HG02763 (cell line): Measurements from ENCODE around the gene POFUT2.

Experiments used
- ATAC-seq: cut with Tn5 transposase; IDR thresholded peaks from one replicate; pipeline ENCODE4 v1.9.1; 2021; ENCODE audit warnings: mild to moderate bottlenecking, moderate library complexity; ENCODE audit not compliant: unreplicated experiment

POFUT2 gene

DNA sequence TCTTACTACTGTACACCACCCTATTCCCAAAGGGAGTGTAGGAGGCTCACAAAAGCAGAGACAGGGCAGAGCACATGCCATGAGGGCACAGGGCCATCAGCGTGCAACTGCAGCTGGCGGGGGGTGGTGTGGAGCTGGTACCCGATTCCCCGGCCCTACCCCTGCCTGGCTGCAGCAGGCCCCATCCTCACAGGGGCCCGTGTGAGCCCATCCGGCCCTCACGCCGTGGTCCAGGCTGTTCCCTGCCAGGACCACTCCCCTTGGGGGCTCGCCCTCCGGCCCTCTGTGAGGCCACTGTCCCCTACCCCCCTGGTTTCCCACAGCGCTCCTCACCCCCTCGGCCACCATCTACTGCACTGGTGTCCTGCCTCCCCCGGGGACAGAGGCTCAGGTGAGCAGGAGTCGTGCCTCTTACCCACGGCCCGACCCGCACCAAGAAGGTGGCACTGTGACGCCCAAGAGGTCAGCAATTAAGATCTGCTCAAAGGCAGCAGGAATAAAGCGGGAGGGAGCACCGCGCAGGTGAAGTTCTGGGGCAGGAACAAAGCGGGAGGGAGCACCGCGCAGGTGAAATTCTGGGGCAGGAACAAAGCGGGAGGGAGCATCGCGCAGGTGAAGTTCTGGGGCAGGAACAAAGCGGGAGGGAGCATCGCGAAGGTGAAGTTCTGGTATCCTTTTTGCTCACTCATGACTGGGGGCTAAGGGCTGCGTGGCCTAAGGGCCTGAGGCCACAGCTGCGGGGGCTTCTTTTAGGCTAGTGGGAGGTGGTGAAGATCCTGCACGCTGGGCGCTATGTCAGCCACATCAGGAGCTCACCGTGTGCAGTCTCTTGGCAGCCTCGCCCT is 3.9 kb downstream of the POFUT2 start:
- ATAC-seq = no peak

DNA sequence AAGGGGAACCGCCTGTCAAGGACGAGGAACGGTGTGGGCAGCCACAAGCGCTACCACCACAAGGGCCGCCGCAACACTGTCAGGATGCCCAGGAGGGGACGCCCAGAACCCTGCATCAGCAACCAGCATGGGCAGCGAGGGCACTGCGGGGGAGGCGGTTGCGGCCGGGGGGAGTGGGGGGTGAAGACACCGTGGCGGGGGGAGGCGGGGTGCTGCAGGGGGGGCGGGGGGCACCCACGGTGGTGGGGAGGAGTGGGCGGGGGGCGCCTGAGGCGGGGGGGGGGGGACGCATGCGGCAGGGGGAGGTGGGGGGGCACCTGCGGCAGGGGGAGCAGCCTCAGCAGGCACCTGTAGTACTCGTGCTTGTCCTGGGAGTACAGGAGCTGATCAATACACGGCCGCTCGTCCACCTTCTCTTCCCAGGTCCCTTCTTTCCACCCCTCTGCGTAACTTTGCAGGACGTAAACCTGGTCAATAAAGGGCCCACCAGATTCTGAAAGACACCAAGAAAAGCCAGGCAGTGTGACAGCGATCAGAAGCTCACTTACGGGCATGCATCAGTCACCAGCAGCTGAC is 4.6 kb downstream of the POFUT2 start:
- no peak for ATAC-seq

DNA sequence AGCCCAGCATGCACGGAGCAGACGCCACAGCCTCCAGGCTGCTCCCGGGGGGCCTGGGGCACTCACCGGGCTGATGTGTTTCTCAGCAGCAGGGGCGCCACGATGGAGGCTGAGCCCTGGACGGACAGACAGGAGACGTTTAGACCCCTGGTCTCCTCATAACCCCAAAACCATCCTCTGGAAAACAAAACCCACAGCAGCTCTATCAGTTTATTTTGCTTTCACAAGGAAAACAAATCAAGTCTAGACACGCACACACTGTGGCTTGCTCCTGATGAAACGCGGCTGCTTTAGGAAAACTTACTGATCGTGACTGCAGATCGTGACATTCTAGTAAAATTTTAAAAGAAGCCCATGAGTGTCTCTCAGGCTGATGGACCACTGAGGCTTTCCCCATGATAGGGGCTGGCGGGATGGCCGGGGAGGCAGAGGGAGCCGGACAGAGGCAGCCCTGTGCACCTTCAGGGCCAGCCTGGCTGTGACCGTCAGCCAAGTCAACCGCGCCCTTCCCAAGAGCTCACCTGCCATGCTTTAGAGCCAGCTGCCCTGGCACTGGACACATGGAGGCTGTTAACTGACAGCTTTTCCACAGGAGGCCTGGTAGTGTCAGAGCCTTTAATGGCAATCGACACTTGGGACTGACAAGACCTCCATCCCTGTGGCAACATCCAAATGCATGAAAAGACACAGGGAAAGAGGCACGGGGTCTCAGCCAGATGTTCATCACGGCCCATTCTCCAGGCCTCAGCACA is 5.2 kb downstream of the POFUT2 start:
- ATAC-seq = no peak

DNA sequence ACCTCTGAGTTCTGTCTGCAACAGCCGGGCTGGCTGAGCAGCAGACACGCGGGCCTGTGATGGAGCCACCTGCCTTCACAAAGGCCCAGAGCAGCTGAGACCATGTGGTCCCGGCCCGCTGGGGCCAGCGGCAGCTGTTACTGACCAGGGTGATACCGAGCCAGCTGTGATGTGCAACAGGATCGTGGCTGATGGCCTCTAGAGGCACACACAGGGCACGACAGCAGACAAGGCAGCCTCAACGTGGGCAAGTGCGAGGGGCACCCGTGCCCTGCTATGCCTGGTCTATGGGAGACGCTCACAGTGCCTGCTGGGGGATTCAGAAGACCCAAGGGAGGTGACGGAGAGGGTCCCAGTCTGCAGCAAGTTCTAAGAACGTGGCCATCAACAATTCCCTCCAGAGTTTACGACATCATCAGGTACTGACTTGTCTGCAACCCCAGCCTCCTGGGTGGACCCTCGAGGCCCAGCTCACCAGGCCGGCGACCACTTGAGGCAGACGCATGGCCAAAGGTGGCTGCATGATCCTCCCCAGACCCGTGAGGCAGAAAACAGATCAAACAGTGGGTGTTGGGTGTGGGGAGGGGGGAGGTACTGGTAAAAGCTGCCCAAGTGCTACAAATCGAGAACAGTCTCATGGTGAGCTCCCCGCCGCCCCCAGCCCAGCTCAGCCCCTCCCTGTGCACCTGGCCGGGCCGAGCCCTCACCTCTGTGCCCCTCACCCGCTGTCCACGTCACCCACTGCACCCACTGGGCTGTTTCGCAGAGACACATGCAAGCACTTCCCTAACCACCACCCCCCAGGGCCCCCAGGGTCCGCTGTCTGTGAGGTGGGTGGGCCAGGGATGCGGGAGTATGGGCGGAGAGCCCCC is 6.0 kb downstream of the POFUT2 start:
- ATAC-seq = no peak

DNA sequence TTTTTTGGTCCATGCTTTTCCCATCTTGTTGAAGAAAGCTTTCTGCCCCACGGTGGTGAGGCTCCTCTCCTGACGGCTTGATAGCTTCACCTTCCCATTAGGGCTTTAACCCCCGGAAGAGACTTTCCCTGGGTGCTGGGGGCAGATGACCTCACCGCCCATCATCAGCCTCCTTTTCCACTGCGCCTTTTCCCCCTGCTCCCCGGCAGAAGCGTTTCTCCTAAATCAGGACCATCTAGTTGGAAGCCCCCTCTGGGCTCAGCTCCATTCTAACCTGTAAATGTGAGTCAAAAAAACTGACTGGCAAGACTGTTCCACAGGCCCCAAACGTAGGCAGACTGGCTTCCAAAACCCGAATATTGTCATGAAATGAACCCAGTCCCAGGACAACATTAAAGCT is 6.7 kb downstream of the POFUT2 start:
- no peak for ATAC-seq

DNA sequence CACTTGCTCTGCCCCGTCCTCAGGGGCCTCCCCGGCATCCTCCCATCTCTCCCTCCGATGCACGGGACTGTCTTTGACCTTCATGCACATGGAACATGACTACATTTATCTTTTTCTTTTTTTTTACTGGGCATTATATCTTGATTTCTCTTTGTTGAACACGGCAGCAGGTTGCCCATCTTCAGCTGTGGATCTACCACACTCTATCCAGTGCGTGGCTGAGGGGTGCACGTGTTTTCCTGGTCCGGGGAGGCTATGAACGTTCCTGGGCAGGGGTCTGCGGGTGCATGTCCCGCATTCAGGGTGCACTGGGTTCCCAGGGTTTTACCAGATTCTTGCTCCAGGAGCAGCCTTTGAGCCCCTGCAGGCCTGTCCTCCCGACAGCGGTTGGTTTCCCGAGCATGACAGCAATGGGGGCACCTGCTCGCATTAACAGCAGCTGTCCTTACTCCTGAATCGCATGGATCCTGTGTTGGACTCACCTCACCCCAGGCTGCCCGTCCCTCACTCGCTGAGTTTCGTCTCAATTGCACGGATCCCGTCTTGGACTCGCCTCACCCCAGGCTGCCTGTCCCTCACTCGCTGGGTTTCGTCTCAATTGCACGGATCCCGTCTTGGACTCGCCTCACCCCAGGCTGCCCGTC is 7.4 kb downstream of the POFUT2 start:
- ATAC-seq = no peak

DNA sequence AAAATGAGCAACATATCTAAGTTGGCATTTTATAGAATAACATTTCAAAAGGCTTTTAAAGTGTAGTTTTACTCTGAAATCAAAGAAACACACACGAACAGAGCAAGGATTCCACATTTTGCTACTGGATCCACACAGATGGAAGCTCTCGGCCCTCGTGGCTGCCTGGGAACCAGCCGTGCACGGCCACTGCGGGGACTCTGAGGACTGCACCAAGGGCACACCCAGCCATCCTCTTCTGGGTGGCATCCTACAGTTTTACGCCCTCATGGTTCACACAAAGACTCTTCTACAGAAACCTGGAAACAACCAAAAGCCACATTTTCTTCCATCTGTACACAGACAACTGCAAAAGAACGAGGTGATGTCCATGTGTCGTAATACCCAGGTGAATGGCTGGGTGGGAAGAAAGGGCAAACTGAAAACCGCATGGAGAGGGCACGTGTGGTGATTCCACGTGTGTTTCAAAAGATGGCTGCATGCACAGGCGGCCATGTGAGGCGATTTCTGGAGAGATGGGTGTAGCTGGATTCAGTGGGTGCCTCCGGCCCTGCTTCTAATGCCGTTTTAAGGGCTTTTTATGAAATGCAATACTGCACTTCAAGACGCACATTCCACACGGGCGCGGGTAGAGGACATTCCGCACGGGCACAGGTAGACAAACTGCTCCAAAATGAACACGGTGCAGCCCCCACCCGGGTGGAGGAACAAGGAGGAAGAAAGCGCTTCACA is 8.1 kb downstream of the POFUT2 start:
- ATAC-seq = no peak

DNA sequence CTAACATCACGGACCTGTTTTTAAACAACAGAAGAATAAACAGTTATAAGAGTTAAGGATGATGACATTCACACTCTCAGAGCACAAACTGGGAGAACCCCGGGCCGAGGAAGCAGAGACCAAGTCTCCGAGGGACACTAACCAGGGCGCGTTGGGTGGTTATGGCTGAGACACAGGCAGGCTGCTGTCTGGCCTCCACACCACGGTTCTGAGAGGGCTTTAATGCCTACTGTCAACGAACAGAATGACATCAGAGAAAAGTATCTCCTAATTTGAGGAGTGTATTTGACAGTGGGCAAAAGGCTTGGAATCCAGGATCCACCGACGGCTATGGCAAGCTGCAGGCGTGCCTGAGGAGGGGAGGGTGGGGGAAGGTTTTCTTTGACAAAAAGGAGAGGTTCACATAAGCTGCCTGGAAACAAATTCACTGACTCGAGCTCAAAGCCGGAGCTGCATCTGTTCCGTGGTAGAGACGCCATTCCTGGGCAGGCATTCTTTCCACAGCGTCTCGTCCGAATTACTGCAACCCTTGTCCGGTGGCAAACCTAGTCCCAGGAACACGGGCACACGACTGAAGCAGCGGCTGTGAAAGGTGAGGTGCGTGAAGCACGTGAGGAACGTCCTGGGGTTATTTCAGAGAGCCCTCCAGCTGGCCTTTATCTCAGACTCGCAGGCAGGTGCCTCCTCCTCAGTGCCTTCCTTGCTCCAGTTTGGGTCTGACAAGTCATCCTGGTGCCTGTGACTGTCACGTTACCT is 9.4 kb downstream of the POFUT2 start:
- no peak for ATAC-seq

DNA sequence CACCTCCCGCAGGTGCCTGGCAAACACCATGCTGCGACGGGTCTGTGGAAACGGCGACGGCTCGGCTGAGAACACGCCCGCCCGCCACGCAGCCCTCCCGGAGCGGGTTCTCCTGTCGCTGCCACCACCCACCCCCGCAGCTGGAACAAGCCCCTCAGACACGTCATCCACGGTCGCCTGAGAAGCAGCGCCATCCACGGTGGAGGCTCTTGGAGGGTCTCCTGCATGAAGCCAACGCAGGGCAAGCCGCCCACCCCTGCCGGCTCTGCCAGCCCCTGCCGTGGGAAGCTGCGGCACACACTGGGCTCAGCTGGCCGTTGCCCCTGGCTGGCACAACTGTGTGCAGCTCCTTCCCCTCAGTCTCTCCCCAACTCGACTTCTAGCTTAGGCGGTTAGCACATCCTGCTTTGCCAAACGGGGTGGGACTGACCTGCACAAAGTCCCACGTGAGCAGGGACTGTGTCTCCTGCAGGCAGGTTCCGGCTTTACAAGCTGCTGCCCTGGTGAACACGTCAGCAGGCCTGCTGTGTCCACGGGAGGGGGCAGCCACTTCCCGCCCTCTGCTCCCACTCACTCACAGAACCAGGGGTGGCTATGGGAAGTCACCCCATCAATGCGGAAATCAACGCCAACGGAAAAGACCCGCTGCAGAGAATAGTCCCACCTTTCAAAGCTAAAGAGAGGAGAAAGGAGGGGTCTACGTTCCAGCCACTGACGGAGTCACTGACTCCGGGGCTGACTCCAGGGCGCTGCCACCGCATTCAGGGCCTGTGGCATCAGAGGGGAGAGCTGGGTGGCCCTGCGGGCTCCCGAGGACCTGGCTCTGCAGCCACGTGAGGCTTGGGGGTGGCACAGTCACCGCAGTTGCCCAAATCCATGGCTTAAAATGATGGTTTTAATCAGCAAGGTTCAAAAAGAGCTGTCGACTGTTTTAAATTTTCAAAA is 10.3 kb downstream of the POFUT2 start:
- no peak for ATAC-seq

DNA sequence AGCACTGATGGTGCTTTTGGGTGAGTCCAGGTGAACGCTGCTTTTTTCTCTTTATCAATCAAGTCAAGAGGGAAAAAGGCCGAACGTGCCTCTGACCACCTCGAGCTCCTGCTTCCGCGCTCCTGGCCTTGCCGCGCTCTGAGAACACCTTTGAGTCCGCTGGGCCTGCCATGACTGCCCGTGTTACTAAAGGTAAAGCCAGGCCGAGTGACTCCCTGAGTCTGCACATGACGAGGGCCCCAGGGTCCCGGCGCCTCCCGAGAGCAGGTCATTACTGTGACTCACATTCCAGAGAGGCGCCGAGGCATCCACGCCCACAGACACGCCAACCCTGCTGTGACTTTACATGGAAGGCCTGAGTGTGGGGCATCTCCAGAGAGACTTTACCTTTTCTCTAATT is 11.1 kb downstream of the POFUT2 start:
- ATAC-seq = no peak

DNA sequence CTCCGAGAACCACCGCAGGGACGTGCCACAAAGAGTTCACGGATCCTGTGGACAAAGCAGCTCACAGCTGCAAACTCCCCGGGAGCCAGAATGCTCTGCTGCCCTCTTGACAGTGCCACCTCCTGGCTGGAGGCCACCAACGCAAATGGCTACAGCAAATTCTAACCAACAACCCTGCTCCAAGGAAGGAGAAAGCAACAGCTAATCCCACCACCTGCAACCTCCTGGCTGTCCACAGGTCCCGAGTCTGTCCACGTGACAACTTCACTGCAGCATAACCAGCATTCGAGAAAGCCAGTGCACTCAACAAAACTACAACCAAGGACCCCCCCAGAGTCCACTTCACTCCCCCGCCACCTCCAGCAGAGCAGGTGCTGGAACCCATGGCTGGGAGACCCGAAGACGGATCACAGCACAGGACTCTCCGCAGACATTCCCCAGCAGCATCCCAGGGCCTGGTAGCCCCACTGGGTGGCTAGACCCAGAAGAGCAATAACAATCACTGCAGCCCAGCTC is 17.3 kb downstream of the POFUT2 start:
- no peak for ATAC-seq

DNA sequence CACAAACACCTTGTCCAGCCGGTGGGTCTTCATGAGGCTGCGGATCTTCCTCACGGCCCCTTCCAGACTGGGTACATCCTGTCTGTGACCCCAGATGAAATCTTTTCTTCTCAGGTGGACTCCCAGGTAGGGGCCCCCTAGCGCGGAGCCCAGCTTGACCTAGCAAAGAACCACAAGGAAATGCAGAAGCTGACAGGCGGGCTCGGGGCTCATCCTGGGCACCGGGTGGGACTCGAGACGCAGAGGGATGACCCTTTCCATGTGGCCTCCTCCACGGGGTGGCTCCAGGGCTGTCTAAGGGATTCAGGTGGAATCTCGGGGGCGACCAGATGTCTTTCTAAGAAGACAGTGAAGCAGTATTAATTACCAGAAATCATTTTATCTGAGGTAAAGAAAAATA is 17.8 kb downstream of the POFUT2 start:
- ATAC-seq = no peak

DNA sequence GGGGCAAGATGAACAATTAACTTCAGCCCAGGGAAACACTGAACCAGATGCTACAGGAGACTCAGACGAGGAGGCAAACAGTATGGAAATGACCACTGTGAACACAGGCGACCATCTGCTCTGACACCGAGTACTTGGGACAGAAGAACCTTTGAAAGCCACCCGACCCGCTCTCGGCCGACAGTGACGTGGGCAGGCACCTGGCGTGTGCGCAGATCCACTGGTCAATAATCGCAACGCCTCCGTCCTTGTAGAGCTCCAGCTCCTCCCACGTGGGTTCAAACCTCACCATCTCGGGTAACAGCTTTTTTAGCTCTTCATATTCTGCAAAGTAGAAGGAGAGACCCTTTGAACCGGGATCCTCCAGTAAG is 20.3 kb downstream of the POFUT2 start:
- no peak for ATAC-seq

DNA sequence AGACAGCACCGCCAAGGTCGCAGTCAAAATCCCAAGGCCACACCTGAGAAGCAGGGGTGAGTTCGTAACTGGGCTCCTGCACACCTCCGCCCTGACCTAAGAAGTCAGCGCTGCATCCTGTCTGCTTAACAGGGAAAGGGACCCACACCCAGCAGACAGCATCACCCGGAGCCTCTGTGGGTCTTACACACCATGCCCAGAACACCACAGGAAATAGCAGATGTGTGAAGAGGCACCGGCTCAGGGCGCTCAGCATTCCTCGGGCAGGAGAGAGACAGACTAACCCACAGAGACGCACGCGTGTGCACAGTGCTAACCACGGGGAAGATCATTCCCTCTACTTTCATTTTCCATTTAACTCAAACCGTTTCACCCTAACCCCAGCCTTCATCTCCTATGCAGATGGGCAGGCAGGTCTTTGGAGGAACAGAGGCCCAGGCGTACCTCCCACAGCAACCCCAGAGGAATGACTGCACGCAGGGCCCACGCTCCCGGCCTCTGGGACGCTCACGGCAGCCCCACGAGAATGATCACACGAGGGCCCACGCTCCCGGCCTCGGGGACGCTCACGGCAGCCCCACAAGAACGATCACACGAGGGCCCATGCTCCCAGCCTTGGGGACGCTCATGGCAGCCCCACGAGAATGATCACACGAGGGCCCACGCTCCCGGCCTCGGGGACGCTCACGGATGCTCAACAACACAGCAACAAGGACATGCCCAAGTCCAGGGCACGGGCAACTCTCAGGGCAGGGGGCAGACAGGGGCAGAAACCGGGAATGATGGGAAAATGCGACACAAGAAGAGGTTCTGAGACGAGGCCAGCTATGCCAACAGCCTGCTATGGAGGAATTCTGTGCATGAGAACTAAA is 20.9 kb downstream of the POFUT2 start:
- ATAC-seq = no peak

DNA sequence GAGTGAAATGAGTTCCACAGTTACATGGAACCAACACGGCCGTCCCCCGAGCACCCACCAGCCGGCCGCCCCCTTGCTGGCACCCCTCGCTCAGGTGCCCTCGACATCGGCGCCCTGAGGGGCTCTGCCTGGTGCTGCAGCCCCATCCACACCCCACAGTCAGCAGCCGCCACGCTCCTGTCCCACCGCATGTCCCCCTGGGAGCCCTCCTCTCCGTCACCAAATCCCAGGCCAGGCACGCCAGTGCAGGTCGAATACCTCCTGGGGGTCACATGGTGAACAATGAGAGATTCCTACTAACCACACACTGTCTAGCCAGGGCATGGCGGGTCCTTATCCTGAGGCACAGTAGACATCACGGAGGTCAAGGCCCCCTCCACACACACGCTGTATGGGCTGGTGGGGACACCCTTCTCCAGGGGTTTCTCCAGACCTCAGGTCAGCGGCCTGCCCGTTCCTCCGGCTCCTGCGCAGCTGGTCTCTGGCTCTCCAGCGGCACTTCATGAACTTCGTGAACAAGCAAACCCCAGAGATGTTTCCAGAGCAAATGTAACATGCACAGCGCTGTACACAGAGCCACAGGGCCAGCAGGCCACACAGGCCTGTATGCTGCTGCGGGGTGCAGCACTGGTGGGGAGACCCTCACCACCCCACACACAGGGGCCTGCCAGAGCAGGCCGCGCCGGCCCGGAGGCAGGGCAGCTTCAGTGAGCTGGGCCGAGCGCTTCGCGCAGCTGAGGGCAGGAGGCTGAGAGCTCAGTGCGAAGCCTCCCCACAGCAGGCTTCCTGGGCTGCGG is 21.8 kb downstream of the POFUT2 start:
- no peak for ATAC-seq

DNA sequence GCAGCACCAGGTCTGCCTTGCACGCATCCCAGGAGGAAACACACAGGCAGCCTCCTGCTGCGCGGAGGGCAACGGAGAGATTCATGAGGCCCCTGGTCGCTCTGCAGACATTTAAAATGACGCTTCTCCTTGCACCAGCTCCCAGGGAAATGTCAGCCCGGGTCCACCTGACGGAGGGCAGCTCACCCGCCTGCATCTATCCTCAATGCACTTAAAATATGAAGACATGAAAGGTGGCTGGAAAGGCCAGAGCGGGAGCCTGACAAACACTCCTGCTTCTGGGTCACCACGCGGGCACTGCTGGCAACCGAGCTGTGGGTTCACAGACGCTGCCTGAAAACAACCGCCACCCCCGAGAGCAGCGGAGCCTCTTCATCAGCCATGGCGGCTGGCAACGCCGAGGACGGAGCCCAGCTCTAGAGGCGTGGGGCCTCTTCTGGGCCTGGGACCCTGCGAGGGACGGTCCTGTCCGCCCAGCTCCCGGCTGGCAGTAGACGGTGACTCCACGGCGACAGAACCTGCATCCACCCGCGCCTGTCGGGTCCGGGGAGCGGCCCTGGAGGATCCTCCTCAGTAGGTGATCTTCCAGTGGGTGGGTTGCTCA is 22.7 kb downstream of the POFUT2 start:
- no peak for ATAC-seq
